Vagina (tissue), 2 donors: ENCODE data around the gene MAZ.

ENCODE experiments used
- CTCF ChIP-seq, 3 experiments: fragments of 450-650 bp in 2 of 3; fragments of 200-600 bp in 1 of 3; sonication (generic) in 1 of 3; IDR thresholded peaks; one replicate each; pipeline ENCODE4 v1.5.1; 2017 to 2019; ENCODE audit warnings: antibody characterized with exemption in 3 of 3, mild to moderate bottlenecking in 2 of 3, moderate library complexity in 2 of 3
- POLR2A ChIP-seq, 2 donors: fragments of 450-650 bp; IDR thresholded peaks; one replicate each; pipeline ENCODE4 v1.6.1; 2017; ENCODE audit warnings: antibody characterized with exemption in 2 of 2, mild to moderate bottlenecking in 2 of 2, moderate library complexity in 2 of 2

DNA sequence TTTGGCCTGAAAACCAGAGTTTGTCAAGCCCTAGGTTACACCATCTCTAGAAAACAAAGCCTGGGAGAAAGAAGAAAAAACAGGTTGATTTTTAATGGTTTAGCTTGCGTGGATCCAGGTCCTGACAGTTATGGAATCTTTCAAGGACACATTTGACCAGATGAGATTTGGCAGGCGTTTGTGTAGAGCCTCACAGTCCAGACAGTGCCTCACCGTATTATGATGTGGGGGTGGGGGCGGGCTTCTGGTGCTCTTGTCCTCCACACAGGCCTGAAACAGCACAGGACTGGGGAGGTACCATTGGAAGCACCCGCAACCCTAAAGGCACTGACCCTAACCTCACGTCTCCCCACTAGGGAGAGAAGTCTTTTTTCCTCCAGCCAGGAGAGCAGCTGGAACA, 33.5 kb downstream of the MAZ start:
- TF ChIP-seq CTCF (IDR thresholded peaks at IDR 0.05) (no peak), POLR2A (IDR thresholded peaks at IDR 0.05) (no peak)
